ENCODE data around the gene PABPC1L.

DNA sequence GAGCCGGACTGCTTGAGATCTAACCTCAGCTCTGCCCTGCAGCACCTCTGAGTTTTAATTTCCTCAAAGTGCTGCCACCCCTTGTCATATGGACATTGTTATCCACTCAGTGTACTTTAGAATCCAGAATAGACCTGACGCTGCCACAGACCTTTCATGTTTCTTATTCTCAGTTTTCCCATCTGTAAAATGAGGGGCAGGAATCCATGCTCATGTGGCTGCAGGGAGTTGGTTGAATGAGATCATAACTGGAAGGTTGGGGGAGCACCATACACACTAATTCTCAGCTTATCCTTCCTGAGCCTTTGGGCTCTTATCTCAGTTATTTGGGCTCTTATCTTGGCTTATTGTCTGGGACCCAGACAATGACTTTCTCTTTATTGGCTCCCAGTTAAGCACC is 2.3 kb downstream of the PABPC1L start:
- TF ChIP-seq, protein P1, sequence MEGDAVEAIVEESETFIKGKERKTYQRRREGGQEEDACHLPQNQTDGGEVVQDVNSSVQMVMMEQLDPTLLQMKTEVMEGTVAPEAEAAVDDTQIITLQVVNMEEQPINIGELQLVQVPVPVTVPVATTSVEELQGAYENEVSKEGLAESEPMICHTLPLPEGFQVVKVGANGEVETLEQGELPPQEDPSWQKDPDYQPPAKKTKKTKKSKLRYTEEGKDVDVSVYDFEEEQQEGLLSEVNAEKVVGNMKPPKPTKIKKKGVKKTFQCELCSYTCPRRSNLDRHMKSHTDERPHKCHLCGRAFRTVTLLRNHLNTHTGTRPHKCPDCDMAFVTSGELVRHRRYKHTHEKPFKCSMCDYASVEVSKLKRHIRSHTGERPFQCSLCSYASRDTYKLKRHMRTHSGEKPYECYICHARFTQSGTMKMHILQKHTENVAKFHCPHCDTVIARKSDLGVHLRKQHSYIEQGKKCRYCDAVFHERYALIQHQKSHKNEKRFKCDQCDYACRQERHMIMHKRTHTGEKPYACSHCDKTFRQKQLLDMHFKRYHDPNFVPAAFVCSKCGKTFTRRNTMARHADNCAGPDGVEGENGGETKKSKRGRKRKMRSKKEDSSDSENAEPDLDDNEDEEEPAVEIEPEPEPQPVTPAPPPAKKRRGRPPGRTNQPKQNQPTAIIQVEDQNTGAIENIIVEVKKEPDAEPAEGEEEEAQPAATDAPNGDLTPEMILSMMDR (IDR thresholded peaks at IDR 0.05) = no peak
- TF ChIP-seq POLR2A (IDR thresholded peaks at IDR 0.05) = no peak
